ENCODE data around the gene ZC3H13. TPM values are rescaled to one million over a fixed set of nuclear protein-coding genes. Genes with fewer than 3 reads are reported as not detected.

The ZC3H13 gene
- total RNA-seq, 1 experiment from 2014 or later, result 9.5 TPM

DNA sequence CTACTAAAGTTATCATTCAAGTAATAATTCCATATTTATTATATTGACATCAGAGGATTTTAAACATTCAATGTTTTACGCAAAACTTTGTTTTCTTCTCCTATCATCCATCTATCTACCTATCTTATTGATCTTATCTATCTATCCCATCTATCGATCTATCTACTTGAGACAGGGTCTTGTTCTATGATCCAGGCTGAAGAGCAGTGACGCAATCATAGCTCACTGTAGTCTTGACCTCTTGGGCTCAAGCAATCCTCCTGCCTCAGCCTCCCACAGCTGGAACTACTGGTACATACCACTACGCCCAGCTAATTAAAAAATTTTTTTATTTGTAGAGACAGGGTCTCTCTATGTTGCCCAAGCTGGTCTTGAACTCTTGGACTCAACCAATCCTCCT lies 27.4 kb downstream of the ZC3H13 start:
- H4K20me1 ChIP-seq (ENCODE audit: low read length), result no peaks in the 10 kb centered on the region
- POLR2A ChIA-PET (ENCODE audit: unreplicated experiment), result no interaction called here
- no peaks in the 10 kb centered on the region for H3F3A ChIP-seq (ENCODE audit: low read length, unreplicated experiment)
- H3K27me3 ChIP-seq (ENCODE audit: low read length), result no peaks in the 10 kb centered on the region
- CTCF ChIA-PET, result no interaction called here
- no TSS peak for BruUV-seq (replicated peaks)
- no peaks in the 10 kb centered on the region for H3K9me2 ChIP-seq (replicated peaks; ENCODE audit: low read length)
- H3K27ac ChIP-seq (ENCODE audit: low read length), result no peak overlapping the region
- no peak overlapping the region for H3K9ac ChIP-seq (ENCODE audit: low read length)
- no peaks in the 10 kb centered on the region for H3K4me1 ChIP-seq (ENCODE audit: insufficient read depth, low read length)
- intact Hi-C loops (cut with micrococcal nuclease), result no loop called here
- H3K4me2 ChIP-seq (ENCODE audit: low read length), result no peak overlapping the region
- no peaks in the 10 kb centered on the region for H3K9me3 ChIP-seq (ENCODE audit: low read length)
- no peak overlapping the region for H3K4me3 ChIP-seq (ENCODE audit: low read length)
- no peak overlapping the region for H2AFZ ChIP-seq (ENCODE audit: low read length)
- DNase-seq (no peak), ATAC-seq (no peak)
- H3K36me3 ChIP-seq (ENCODE audit: low read depth, low read length), result no peaks in the 10 kb centered on the region
- 0 out of 2 replicates have a peak, but pooled peaks cover 3% of the 10 kb centered on the region for H3K79me2 ChIP-seq (ENCODE audit: low read length)
- TF ChIP-seq EZH2phosphoT487 (IDR thresholded peaks at IDR 0.05; ENCODE audit: borderline replicate concordance, low read length) (no peak), EZH2 (IDR thresholded peaks at IDR 0.05; ENCODE audit: low read length, unreplicated experiment) (no peak), CTCF (conservative IDR thresholded peaks at IDR 0.05; ENCODE audit: low read depth, low read length) (no peak)

GRCh38 chr13:46022481-46022880 lies 30.1 kb downstream of the ZC3H13 start:
- H3K9me2 ChIP-seq (replicated peaks; ENCODE audit: low read length), result no peaks in the 10 kb centered on the region
- H3K4me3 ChIP-seq (ENCODE audit: low read length), result no peak overlapping the region
- no peak for TF ChIP-seq CTCF (conservative IDR thresholded peaks at IDR 0.05; ENCODE audit: low read depth, low read length)
- no peak overlapping the region for H3K27ac ChIP-seq (ENCODE audit: low read length)
- H3K9ac ChIP-seq (ENCODE audit: low read length), result no peak overlapping the region
- DNase-seq (no peak), ATAC-seq (no peak)
- no TSS peak for BruUV-seq (replicated peaks)
- ChIA-PET POLR2A (ENCODE audit: unreplicated experiment) (no interaction called here), CTCF (no interaction called here)
- peaks cover 4% of the 10 kb centered on the region; the same call in 1 of the 2 replicates for H3K36me3 ChIP-seq (ENCODE audit: low read depth, low read length)
- H3K9me3 ChIP-seq (ENCODE audit: low read length), result no peaks in the 10 kb centered on the region
- no peaks in the 10 kb centered on the region for H3K79me2 ChIP-seq (ENCODE audit: low read length)
- no peak overlapping the region for H3K4me2 ChIP-seq (ENCODE audit: low read length)
- no peaks in the 10 kb centered on the region for H3K4me1 ChIP-seq (ENCODE audit: insufficient read depth, low read length)
- no peak overlapping the region for H2AFZ ChIP-seq (ENCODE audit: low read length)
- intact Hi-C loops (cut with micrococcal nuclease), result no loop called here
- H4K20me1 ChIP-seq (ENCODE audit: low read length), result no peaks in the 10 kb centered on the region
- H3K27me3 ChIP-seq (ENCODE audit: low read length), result no peaks in the 10 kb centered on the region
- no peaks in the 10 kb centered on the region for H3F3A ChIP-seq (ENCODE audit: low read length, unreplicated experiment)

DNA sequence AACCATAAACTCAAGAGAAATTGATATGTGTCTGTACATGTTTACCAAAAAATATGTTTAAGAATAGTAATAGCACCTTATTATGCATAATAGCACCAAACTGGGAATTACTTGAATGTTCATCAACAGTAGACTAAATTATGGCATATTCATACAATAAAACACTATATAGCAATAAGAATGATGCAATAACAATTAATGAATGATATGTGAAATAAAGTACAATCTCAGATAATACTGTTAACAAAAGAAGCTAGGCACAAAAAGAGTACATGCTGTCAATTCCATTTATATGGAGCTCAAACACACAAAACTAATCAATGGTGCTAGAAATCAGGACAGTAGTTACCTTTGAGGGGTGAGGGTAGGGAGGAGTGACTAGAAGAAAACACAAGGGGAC lies 36.3 kb downstream of the ZC3H13 start:
- intact Hi-C loops (cut with micrococcal nuclease), result no loop called here
- Histone ChIP-seq H3K27ac (ENCODE audit: low read length) (no peak overlapping the region), H3K36me3 (ENCODE audit: low read depth, low read length) (peaks cover 19% of the 10 kb centered on the region), H3K9ac (ENCODE audit: low read length) (no peak overlapping the region), H4K20me1 (ENCODE audit: low read length) (no peaks in the 10 kb centered on the region; the same call in 1 of the 2 replicates), H3K4me1 (ENCODE audit: insufficient read depth, low read length) (peaks cover 11% of the 10 kb centered on the region), H3K9me2 (replicated peaks; ENCODE audit: low read length) (no peaks in the 10 kb centered on the region), H3K4me3 (ENCODE audit: low read length) (no peak overlapping the region), H3F3A (ENCODE audit: low read length, unreplicated experiment) (no peaks in the 10 kb centered on the region), H3K79me2 (ENCODE audit: low read length) (no peaks in the 10 kb centered on the region), H2AFZ (ENCODE audit: low read length) (no peak overlapping the region), H3K4me2 (ENCODE audit: low read length) (no peak overlapping the region), H3K9me3 (ENCODE audit: low read length) (no peaks in the 10 kb centered on the region), H3K27me3 (ENCODE audit: low read length) (no peaks in the 10 kb centered on the region)
- ATAC-seq, result no peak
- ChIA-PET CTCF (no interaction called here), POLR2A (ENCODE audit: unreplicated experiment) (no interaction called here)
- no peak for TF ChIP-seq EZH2 (IDR thresholded peaks at IDR 0.05; ENCODE audit: low read length, unreplicated experiment)
- TF ChIP-seq CTCF (conservative IDR thresholded peaks at IDR 0.05; ENCODE audit: low read depth, low read length), result no peak
- no peak for TF ChIP-seq EZH2phosphoT487 (IDR thresholded peaks at IDR 0.05; ENCODE audit: borderline replicate concordance, low read length)
- DNase-seq, result no peak
- no TSS peak for BruUV-seq (replicated peaks)
